MCF 10A (cell line): Measurements from ENCODE around the gene SLC9A3. TPM values are rescaled to one million over a fixed set of nuclear protein-coding genes. Genes with fewer than 3 reads are reported as not detected.

ENCODE experiments used
- BruUV-seq: library from RNA; stranded (reverse); fragments of 400-500 nt; replicated peaks from 2 replicates; lab custom pipeline; 2021; lab: Mats Ljungman, UMichigan
- CTCF ChIA-PET: fragments of 300-600 bp; sonication (Branson Sonifier 250); formaldehyde crosslinking; extraction: SDS; loops from one replicate; lab custom pipeline; 2021; ENCODE audit warnings: antibody characterized with exemption, inconsistent platforms; lab: Yijun Ruan, JAX
- POLR2A ChIA-PET: fragments of 300-600, 350-650 bp; sonication (Branson Sonifier 250); formaldehyde crosslinking; extraction: SDS; loops from one replicate; lab custom pipeline; 2020; ENCODE audit warnings: antibody characterized with exemption, inconsistent platforms; lab: Yijun Ruan, JAX
- DNase-seq: peaks from one replicate; pipeline ENCODE4 v3.0.0-alpha.2; 2018; ENCODE audit not compliant: unreplicated experiment
- H3K27ac Mint-ChIP-seq: one replicate; pipeline ENCODE4 v1.8.0; 2022; ENCODE audit warnings: mild to moderate bottlenecking, low read depth, mixed read lengths; ENCODE audit not compliant: unreplicated experiment
- H3K27me3 Mint-ChIP-seq: one replicate; pipeline ENCODE4 v1.8.0; 2022; ENCODE audit warnings: mixed read lengths; ENCODE audit not compliant: insufficient read depth, unreplicated experiment
- H3K36me3 Mint-ChIP-seq: one replicate; pipeline ENCODE4 v1.8.0; 2022; ENCODE audit warnings: mild to moderate bottlenecking, moderate library complexity, mixed read lengths; ENCODE audit not compliant: insufficient read depth, unreplicated experiment
- H3K4me1 Mint-ChIP-seq: one replicate; pipeline ENCODE4 v1.8.0; 2022; ENCODE audit warnings: mixed read lengths; ENCODE audit not compliant: insufficient read depth, unreplicated experiment
- H3K4me3 Mint-ChIP-seq: one replicate; pipeline ENCODE4 v1.8.0; 2022; ENCODE audit warnings: mild to moderate bottlenecking, moderate library complexity, mixed read lengths; ENCODE audit not compliant: unreplicated experiment
- H3K9me3 Mint-ChIP-seq: one replicate; pipeline ENCODE4 v1.8.0; 2022; ENCODE audit warnings: mixed read lengths; ENCODE audit not compliant: unreplicated experiment
- CTCF ChIP-seq: fragments of 200-600 bp; IDR thresholded peaks from one replicate; pipeline ENCODE4 v1.8.0; 2022; ENCODE audit warnings: antibody characterized with exemption, mild to moderate bottlenecking; ENCODE audit not compliant: unreplicated experiment
- intact Hi-C: fragments of 100-400 bp; cut with micrococcal nuclease; formaldehyde crosslinking; loops from 2 replicates; pipeline ENCODE4 v1.14.1; 2022
- total RNA-seq: library from RNA; stranded (reverse); gene quantifications from 2 replicates; pipeline ENCODE4 v1.2.3, GENCODE V29; 2022

SLC9A3 gene
- total RNA-seq, 1 experiment from 2014 or later: 1.0 TPM

- H3K36me3 Mint-ChIP-seq: peaks cover 45% of the 10 kb centered on the region
- H3K4me3 Mint-ChIP-seq: no peak overlapping the region
- DNase-seq: no peak
- peaks cover 4% of the 10 kb centered on the region for H3K4me1 Mint-ChIP-seq
- H3K27me3 Mint-ChIP-seq: no peaks in the 10 kb centered on the region
- no peak for TF ChIP-seq CTCF
- no peak overlapping the region for H3K27ac Mint-ChIP-seq
- intact Hi-C loops: no loop called here
- POLR2A ChIA-PET: interaction anchor here (0.5 kb wide), 1 partner anchor 424 kb away, joined by 3 read pairs; no protein-coding TSS in a partner anchor
- BruUV-seq: no TSS peak
- no peaks in the 10 kb centered on the region for H3K9me3 Mint-ChIP-seq
- CTCF ChIA-PET: no interaction called here
Measured at GRCh38 chr5:466661-467310, 57.5 kb downstream of the SLC9A3 start.

- intact Hi-C loops: no loop called here
- Mint-ChIP-seq H3K27ac (no peak overlapping the region), H3K27me3 (no peaks in the 10 kb centered on the region), H3K4me1 (no peaks in the 10 kb centered on the region), H3K36me3 (peaks cover 45% of the 10 kb centered on the region), H3K4me3 (no peak overlapping the region), H3K9me3 (no peaks in the 10 kb centered on the region)
- DNase-seq: no peak
- CTCF ChIA-PET: interaction anchor here (0.6 to 0.9 kb wide), 2 partner anchors 92 to 427 kb away, joined by 3 to 4 read pairs; partner anchors contain the start of genes BRD9 and TRIP13
- POLR2A ChIA-PET: no interaction called here
- no TSS peak for BruUV-seq
- no peak for TF ChIP-seq CTCF
Measured at GRCh38 chr5:465591-466403, 58.5 kb downstream of the SLC9A3 start.

GRCh38 chr5:464843-465590 lies 59.2 kb downstream of the SLC9A3 start:
- H3K36me3 Mint-ChIP-seq: peaks cover 48% of the 10 kb centered on the region
- no peak overlapping the region for H3K4me3 Mint-ChIP-seq
- no peaks in the 10 kb centered on the region for H3K9me3 Mint-ChIP-seq
- DNase-seq: no peak
- no peaks in the 10 kb centered on the region for H3K27me3 Mint-ChIP-seq
- TF ChIP-seq CTCF: no peak
- no peaks in the 10 kb centered on the region for H3K4me1 Mint-ChIP-seq
- ChIA-PET CTCF (interaction anchor here (0.9 kb wide), 1 partner anchor 428 kb away, joined by 4 read pairs; the partner anchor contains the start of genes BRD9 and TRIP13), POLR2A (no interaction called here)
- intact Hi-C loops: no loop called here
- no TSS peak for BruUV-seq
- no peak overlapping the region for H3K27ac Mint-ChIP-seq
